Vagina (tissue), 2 donors: ENCODE data around the gene SLC2A9. TPM values are rescaled to one million over a fixed set of nuclear protein-coding genes. Genes with fewer than 3 reads are reported as not detected.

Experiments used
- DNase-seq, 2 donors: peaks; one replicate each; pipeline ENCODE4 v3.0.0-alpha.2; 2017; ENCODE audit errors: extremely low spot score in 2 of 2
- H3K27ac ChIP-seq: fragments of 200-600 bp; sonication (generic); one replicate; pipeline ENCODE4 v1.5.1; 2019
- H3K27me3 ChIP-seq: fragments of 200-600 bp; sonication (generic); one replicate; pipeline ENCODE4 v1.5.1; 2019
- H3K36me3 ChIP-seq, 2 donors: fragments of 200-600 bp; sonication (generic); one replicate each; pipeline ENCODE4 v1.5.1; 2017 to 2019
- H3K4me1 ChIP-seq: fragments of 200-600 bp; sonication (generic); one replicate; pipeline ENCODE4 v1.5.1; 2019
- H3K4me3 ChIP-seq, 2 donors: fragments of 200-600 bp; sonication (generic); 1 replicate in 1 of 2; 2 replicates in 1 of 2; pipeline ENCODE4 v1.5.1; 2016 to 2019
- H3K9me3 ChIP-seq: fragments of 200-600 bp; sonication (generic); one replicate; pipeline ENCODE4 v1.5.1; 2019
- POLR2A ChIP-seq, 2 donors: fragments of 450-650 bp; IDR thresholded peaks; one replicate each; pipeline ENCODE4 v1.6.1; 2017; ENCODE audit warnings: antibody characterized with exemption in 2 of 2, mild to moderate bottlenecking in 2 of 2, moderate library complexity in 2 of 2
- POLR2AphosphoS5 ChIP-seq, 2 donors: sonication (generic); formaldehyde crosslinking; IDR thresholded peaks; one replicate each; pipeline ENCODE4 v1.9.0; 2017; ENCODE audit warnings: antibody characterized with exemption in 2 of 2, mild to moderate bottlenecking in 2 of 2, low read depth in 1 of 2; ENCODE audit not compliant: insufficient read depth in 1 of 2
- intact Hi-C: fragments of 100-400 bp; cut with DNase I; formaldehyde crosslinking; loops from one replicate; pipeline ENCODE4 v1.15.1; 2023
- total RNA-seq: library from RNA; depleted of rRNA; stranded (reverse); fragments of >200 nt; gene quantifications from one replicate; pipeline ENCODE4 v1.2.3, GENCODE V29; 2016
- TF ChIP-seq, protein P1 (sequence below), 3 experiments: fragments of 450-650 bp in 2 of 3; fragments of 200-600 bp in 1 of 3; sonication (generic) in 1 of 3; IDR thresholded peaks; one replicate each; pipeline ENCODE4 v1.5.1; 2017 to 2019; ENCODE audit warnings: antibody characterized with exemption in 3 of 3, mild to moderate bottlenecking in 2 of 3, moderate library complexity in 2 of 3

Gene SLC2A9
- total RNA-seq, 1 donor from 2014 or later, result 7.9 TPM

DNA sequence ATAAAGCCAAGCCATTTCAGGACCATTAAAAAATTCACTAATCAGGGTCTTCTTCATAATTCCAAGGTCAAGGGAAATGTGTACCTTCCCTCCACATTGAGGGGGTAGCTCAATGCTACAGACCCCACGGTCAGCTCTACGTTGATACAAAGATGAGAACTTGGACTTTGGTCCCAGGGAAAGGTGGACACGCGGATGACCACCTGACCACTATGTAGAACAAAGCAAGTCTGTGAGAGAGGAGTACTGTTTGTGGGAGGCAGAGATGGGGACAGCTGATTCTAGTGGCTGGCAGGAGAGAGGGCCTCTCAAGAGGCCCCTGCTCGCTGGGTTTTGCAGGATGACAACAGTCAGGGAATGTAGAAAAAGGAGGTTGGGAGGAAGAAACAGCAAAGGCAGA is 58.0 kb downstream of the SLC2A9 start:
- DNase-seq, result peak in 1 of 2 donors; percentile 64
- H3K36me3 ChIP-seq, result no peaks in the 10 kb centered on the region
- intact Hi-C loops, result no loop called here

DNA sequence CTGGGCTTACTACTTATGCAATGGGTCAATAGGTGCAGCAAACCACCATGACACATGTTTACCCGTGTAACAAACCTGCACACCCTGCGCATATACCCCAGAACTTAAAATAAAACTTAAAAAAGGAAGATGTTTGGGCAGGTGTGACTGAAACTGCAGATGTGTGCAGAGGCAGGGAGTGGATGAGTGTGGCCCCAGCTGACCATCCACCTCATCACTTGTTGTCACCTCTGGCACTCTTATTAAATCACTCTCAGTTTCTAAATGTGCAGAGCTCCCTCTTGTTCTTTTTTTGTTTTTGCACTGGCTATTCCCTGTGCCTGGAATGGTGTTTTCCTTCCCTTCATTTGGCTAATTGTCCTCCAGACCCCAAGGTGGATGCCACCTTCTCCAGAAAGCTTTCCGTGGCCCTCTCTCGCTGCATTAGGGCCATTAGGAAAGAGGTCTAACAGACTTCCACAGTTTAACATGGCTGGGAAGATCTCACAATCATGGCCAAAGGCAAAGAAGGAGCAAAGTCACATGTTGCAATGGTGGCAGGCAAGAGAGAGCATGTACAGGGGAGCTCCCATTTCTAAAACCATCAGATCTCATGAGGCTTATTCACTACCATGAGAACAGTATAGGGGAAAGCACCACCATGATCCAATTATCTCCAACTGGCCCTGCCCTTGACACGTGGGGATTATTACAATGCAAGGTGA is 58.5 kb downstream of the SLC2A9 start:
- H3K9me3 ChIP-seq, result no peaks in the 10 kb centered on the region
- no peaks in the 10 kb centered on the region for H3K36me3 ChIP-seq
- H3K27me3 ChIP-seq, result no peaks in the 10 kb centered on the region
- no peak overlapping the region for H3K4me3 ChIP-seq
- no peaks in the 10 kb centered on the region for H3K4me1 ChIP-seq
- intact Hi-C loops, result no loop called here
- TF ChIP-seq POLR2AphosphoS5 (IDR thresholded peaks at IDR 0.05; ENCODE audit: insufficient read depth in 1 of 2, low read depth in 1 of 2) (no peak), POLR2A (IDR thresholded peaks at IDR 0.05) (no peak)
- TF ChIP-seq, protein P1, sequence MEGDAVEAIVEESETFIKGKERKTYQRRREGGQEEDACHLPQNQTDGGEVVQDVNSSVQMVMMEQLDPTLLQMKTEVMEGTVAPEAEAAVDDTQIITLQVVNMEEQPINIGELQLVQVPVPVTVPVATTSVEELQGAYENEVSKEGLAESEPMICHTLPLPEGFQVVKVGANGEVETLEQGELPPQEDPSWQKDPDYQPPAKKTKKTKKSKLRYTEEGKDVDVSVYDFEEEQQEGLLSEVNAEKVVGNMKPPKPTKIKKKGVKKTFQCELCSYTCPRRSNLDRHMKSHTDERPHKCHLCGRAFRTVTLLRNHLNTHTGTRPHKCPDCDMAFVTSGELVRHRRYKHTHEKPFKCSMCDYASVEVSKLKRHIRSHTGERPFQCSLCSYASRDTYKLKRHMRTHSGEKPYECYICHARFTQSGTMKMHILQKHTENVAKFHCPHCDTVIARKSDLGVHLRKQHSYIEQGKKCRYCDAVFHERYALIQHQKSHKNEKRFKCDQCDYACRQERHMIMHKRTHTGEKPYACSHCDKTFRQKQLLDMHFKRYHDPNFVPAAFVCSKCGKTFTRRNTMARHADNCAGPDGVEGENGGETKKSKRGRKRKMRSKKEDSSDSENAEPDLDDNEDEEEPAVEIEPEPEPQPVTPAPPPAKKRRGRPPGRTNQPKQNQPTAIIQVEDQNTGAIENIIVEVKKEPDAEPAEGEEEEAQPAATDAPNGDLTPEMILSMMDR (IDR thresholded peaks at IDR 0.05), result no peak
- DNase-seq, result no peak
- H3K27ac ChIP-seq, result no peak overlapping the region

More for the DNA sequence above, 58.0 kb downstream of the SLC2A9 start:
- no peak overlapping the region for H3K27ac ChIP-seq
- no peaks in the 10 kb centered on the region for H3K4me1 ChIP-seq
- TF ChIP-seq POLR2A (IDR thresholded peaks at IDR 0.05), result no peak
- no peak for TF ChIP-seq POLR2AphosphoS5 (IDR thresholded peaks at IDR 0.05; ENCODE audit: insufficient read depth in 1 of 2, low read depth in 1 of 2)
- TF ChIP-seq, protein P1 (IDR thresholded peaks at IDR 0.05), result no peak
- no peaks in the 10 kb centered on the region for H3K27me3 ChIP-seq
- H3K4me3 ChIP-seq, result no peak overlapping the region
- no peaks in the 10 kb centered on the region for H3K9me3 ChIP-seq

DNA sequence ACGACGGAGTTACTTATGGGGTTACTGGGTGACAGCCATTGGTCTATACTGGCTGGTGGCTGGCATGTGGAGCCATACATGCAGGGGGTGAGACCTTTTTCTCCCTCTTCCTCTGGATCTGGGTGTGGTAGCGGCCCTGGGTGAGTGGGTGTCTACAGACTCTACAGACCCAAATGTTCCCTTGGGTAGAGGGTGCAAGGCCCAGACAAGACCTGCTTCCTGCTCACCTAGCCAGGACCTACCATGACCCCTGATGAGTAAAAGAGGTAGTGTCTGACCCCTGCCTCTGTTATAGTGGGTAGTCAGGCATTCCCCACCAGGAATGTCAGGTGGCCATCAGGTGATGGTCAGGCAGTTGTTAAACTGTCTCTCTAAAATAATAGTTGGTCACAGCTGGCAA is 66.8 kb downstream of the SLC2A9 start:
- intact Hi-C loops, result no loop called here
- DNase-seq, result peak in 1 of 2 donors; percentile 64
- Histone ChIP-seq H3K4me1 (no peaks in the 10 kb centered on the region), H3K9me3 (no peaks in the 10 kb centered on the region), H3K4me3 (no peak overlapping the region), H3K27me3 (no peaks in the 10 kb centered on the region), H3K36me3 (no peaks in the 10 kb centered on the region), H3K27ac (no peak overlapping the region)
- TF ChIP-seq, protein P1 (IDR thresholded peaks at IDR 0.05), result no peak
- TF ChIP-seq POLR2AphosphoS5 (IDR thresholded peaks at IDR 0.05; ENCODE audit: insufficient read depth in 1 of 2, low read depth in 1 of 2) (no peak), POLR2A (IDR thresholded peaks at IDR 0.05) (no peak)

DNA sequence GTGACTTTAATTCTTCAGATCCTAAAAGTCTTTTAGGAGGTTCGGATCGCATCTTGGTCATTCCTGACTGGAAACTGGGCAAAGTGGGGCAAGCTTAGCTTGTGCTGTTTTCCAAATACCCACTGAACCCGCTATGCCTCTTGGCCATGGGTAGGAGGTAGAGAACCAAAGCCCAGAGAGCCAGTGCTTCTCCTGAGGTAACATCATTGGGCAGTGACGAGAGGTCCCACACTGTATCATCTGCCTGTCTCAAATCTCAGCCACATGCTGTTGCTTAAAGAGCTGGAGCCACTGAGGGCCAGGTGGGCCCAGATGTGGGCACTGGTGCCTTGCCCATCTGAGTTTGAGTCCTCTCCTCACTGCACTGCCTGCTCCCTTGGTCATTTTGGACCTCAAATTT is 68.2 kb downstream of the SLC2A9 start:
- no peak for TF ChIP-seq POLR2A (IDR thresholded peaks at IDR 0.05)
- TF ChIP-seq, protein P1 (IDR thresholded peaks at IDR 0.05), result no peak
- no peak for TF ChIP-seq POLR2AphosphoS5 (IDR thresholded peaks at IDR 0.05; ENCODE audit: insufficient read depth in 1 of 2, low read depth in 1 of 2)
- intact Hi-C loops, result no loop called here
- H3K27ac ChIP-seq, result no peak overlapping the region
- DNase-seq, result peak; percentile 47 to 79
- H3K27me3 ChIP-seq, result no peaks in the 10 kb centered on the region
- H3K4me3 ChIP-seq, result no peak overlapping the region
- H3K4me1 ChIP-seq, result no peaks in the 10 kb centered on the region
- no peaks in the 10 kb centered on the region for H3K36me3 ChIP-seq
- H3K9me3 ChIP-seq, result no peaks in the 10 kb centered on the region

DNA sequence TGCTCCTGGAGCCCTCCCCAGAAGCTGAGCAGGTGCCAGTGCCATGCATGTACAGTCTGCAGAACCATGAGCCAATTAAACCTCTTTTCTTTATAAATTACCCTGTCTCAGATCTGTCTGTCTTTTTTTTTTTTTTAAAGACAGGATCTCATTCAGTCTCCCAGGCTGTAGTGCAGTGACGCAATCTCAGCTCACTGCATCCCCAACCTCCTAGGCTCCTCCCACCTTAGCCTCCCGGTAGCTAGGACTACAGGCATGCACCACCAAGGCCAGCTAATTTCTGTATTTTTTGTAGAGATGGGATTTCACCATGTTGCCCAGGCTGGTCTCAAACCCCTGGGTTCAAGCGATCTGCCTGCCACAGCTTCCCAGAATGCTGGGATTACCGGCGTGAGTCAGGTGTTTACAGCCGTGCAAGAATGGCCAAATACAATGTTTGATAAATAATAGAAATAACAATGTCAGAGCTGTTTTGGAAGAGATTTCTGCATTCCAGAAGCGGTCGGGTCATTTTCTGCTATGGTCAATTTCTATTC is 68.8 kb downstream of the SLC2A9 start:
- H3K36me3 ChIP-seq, result no peaks in the 10 kb centered on the region
- no peaks in the 10 kb centered on the region for H3K27me3 ChIP-seq
- TF ChIP-seq POLR2AphosphoS5 (IDR thresholded peaks at IDR 0.05; ENCODE audit: insufficient read depth in 1 of 2, low read depth in 1 of 2) (no peak), POLR2A (IDR thresholded peaks at IDR 0.05) (no peak)
- TF ChIP-seq, protein P1 (IDR thresholded peaks at IDR 0.05), result no peak
- no peak overlapping the region for H3K27ac ChIP-seq
- H3K4me3 ChIP-seq, result no peak overlapping the region
- peak in 1 of 2 donors; percentile 46 for DNase-seq
- intact Hi-C loops, result no loop called here
- H3K4me1 ChIP-seq, result no peaks in the 10 kb centered on the region
- H3K9me3 ChIP-seq, result no peaks in the 10 kb centered on the region
